H1 (cell line): ENCODE measurements around the gene BNC2. TPM values are rescaled to one million over a fixed set of nuclear protein-coding genes. Genes with fewer than 3 reads are reported as not detected.
A peak's percentile ranks its signal among the peaks of the same experiment; 100 is the strongest.

Experiments used
- CTCF ChIA-PET: fragments of 300-600 bp; sonication (Branson Sonifier 250); formaldehyde crosslinking; loops from one replicate; lab custom pipeline; 2021; ENCODE audit not compliant: partially characterized antibody; lab: Charles Lee
- POLR2A ChIA-PET: fragments of 300-600 bp; sonication (Branson Sonifier 250); formaldehyde crosslinking; loops from one replicate; lab custom pipeline; 2021; ENCODE audit warnings: inconsistent platforms; ENCODE audit not compliant: partially characterized antibody; lab: Charles Lee
- DNase-seq, 2 experiments: peaks; one replicate each; pipeline versions ENCODE4 v3.0.0 to v3.0.0-alpha.2; 2010 to 2022; ENCODE audit warnings: low spot score in 2 of 2, low read depth in 1 of 2, mixed read lengths in 1 of 2
- FAIRE-seq: peaks from 2 replicates; lab custom pipeline; 2011; peaks lifted over from hg19 to GRCh38; lab: Jason Lieb, UNC
- H2AFZ ChIP-seq: 2 replicates; pipeline ENCODE4 v1.8.1; 2012; ENCODE audit warnings: low read length, inconsistent platforms
- H2AK5ac ChIP-seq: 2 replicates; pipeline ENCODE4 v1.6.1; 2013; ENCODE audit warnings: low read depth, low read length
- H2BK120ac ChIP-seq: replicated peaks from 2 replicates; pipeline ENCODE3; 2013; ENCODE audit warnings: low read depth, low read length, inconsistent platforms
- H2BK12ac ChIP-seq: 2 replicates; pipeline ENCODE4 v1.6.1; 2013; ENCODE audit warnings: low read depth, low read length
- H2BK15ac ChIP-seq: 2 replicates; pipeline ENCODE4 v1.6.1; 2013; ENCODE audit warnings: low read length
- H2BK20ac ChIP-seq: 2 replicates; pipeline ENCODE4 v1.6.1; 2013; ENCODE audit warnings: low read length
- H2BK5ac ChIP-seq: 2 replicates; pipeline ENCODE4 v1.6.1; 2013; ENCODE audit warnings: low read depth, low read length
- H3K14ac ChIP-seq: 2 replicates; pipeline ENCODE4 v1.6.1; 2013; ENCODE audit warnings: inconsistent platforms; ENCODE audit not compliant: insufficient read length
- H3K18ac ChIP-seq: 2 replicates; pipeline ENCODE4 v1.6.1; 2013; ENCODE audit warnings: low read length; ENCODE audit errors: extremely low read depth
- H3K23ac ChIP-seq: 2 replicates; pipeline ENCODE4 v1.6.1; 2013; ENCODE audit warnings: inconsistent platforms; ENCODE audit not compliant: insufficient read length
- H3K23me2 ChIP-seq: 2 replicates; pipeline ENCODE4 v1.6.1; 2013; ENCODE audit warnings: low read depth, low read length
- H3K27ac ChIP-seq: 2 replicates; pipeline ENCODE4 v1.6.1; 2011; ENCODE audit warnings: low read depth, low read length, inconsistent platforms
- H3K27me3 ChIP-seq, 4 experiments: replicated peaks in 1 of 4; 1 replicate in 1 of 4; 2 replicates in 3 of 4; pipeline versions ENCODE4 v1.6.1 to v1.8.1; 2011 to 2013; ENCODE audit warnings: low read length in 3 of 4, mild to moderate bottlenecking in 3 of 4, inconsistent platforms in 2 of 4, mixed read lengths in 2 of 4, moderate library complexity in 1 of 4; ENCODE audit not compliant: control insufficient read depth in 3 of 4, insufficient read depth in 3 of 4; ENCODE audit errors: extremely low read depth in 1 of 4
- H3K36me3 ChIP-seq, 4 experiments: 2 replicates each; pipeline versions ENCODE4 v1.6.1 to v1.8.1; 2011 to 2013; ENCODE audit warnings: mild to moderate bottlenecking in 4 of 4, low read length in 3 of 4, moderate library complexity in 2 of 4, control low read depth in 1 of 4, inconsistent platforms in 1 of 4; ENCODE audit not compliant: insufficient read depth in 4 of 4, control insufficient read depth in 2 of 4
- H3K4ac ChIP-seq: replicated peaks from 2 replicates; pipeline ENCODE3; 2013; ENCODE audit warnings: low read length, low read depth, mixed read lengths, inconsistent platforms; ENCODE audit not compliant: insufficient read length
- H3K4me1 ChIP-seq, 4 experiments: replicated peaks in 1 of 4; 1 replicate in 1 of 4; 2 replicates in 3 of 4; pipeline versions ENCODE4 v1.6.1 to v1.8.1; 2011 to 2013; ENCODE audit warnings: low read length in 3 of 4, inconsistent platforms in 2 of 4, mixed read lengths in 1 of 4; ENCODE audit not compliant: insufficient read depth in 4 of 4, control insufficient read depth in 3 of 4
- H3K4me2 ChIP-seq, 2 experiments: 2 replicates each; pipeline versions ENCODE4 v1.6.1 to v1.8.1; 2011 to 2013; ENCODE audit warnings: low read depth in 2 of 2, low read length in 2 of 2, control low read depth in 1 of 2, inconsistent platforms in 1 of 2, mild to moderate bottlenecking in 1 of 2; ENCODE audit not compliant: insufficient read depth in 1 of 2
- H3K4me3 ChIP-seq, 4 experiments: fragments of 200-600, 300-600 bp in 1 of 4; sonication (generic), shearing (Covaris generic), sonication (Bioruptor Twin) in 1 of 4; 2 replicates each; pipeline versions ENCODE4 v1.5.1 to v1.8.1; 2011 to 2016; ENCODE audit warnings: low read length in 4 of 4, low read depth in 3 of 4, control low read depth in 2 of 4, inconsistent platforms in 2 of 4, mild to moderate bottlenecking in 2 of 4, mixed read lengths in 1 of 4, moderate library complexity in 1 of 4; ENCODE audit not compliant: insufficient read depth in 2 of 4; ENCODE audit errors: extremely low read depth in 1 of 4
- H3K56ac ChIP-seq: replicated peaks from 2 replicates; pipeline ENCODE3; 2013; ENCODE audit warnings: low read depth, mild to moderate bottlenecking, mixed read lengths, low read length, inconsistent platforms; ENCODE audit not compliant: insufficient read length
- H3K79me1 ChIP-seq: 2 replicates; pipeline ENCODE4 v1.6.1; 2013; ENCODE audit warnings: low read depth, low read length, control low read depth
- H3K79me2 ChIP-seq, 2 experiments: 2 replicates each; pipeline versions ENCODE4 v1.6.1 to v1.8.1; 2012 to 2013; ENCODE audit warnings: low read length in 2 of 2, mild to moderate bottlenecking in 2 of 2, inconsistent platforms in 1 of 2; ENCODE audit not compliant: insufficient read depth in 2 of 2, control insufficient read depth in 1 of 2
- H3K9ac ChIP-seq, 4 experiments: replicated peaks in 1 of 4; 1 replicate in 1 of 4; 2 replicates in 3 of 4; pipeline versions ENCODE4 v1.6.1 to v1.8.1; 2011 to 2013; ENCODE audit warnings: low read depth in 3 of 4, low read length in 3 of 4, control low read depth in 2 of 4, mild to moderate bottlenecking in 2 of 4, moderate library complexity in 2 of 4, inconsistent platforms in 1 of 4; ENCODE audit errors: extremely low read depth in 1 of 4
- H3K9me3 ChIP-seq, 2 experiments: 2 replicates each; pipeline versions ENCODE4 v1.6.1 to v1.8.1; 2012 to 2013; ENCODE audit warnings: mild to moderate bottlenecking in 2 of 2, moderate library complexity in 2 of 2, control low read depth in 1 of 2, inconsistent platforms in 1 of 2, low read depth in 1 of 2, low read length in 1 of 2, mixed read lengths in 1 of 2; ENCODE audit not compliant: insufficient read depth in 2 of 2
- H4K20me1 ChIP-seq, 2 experiments: replicated peaks in 1 of 2; 2 replicates each; pipeline versions ENCODE3 to v1.8.1; 2011 to 2013; ENCODE audit warnings: inconsistent platforms in 2 of 2, low read length in 2 of 2, mild to moderate bottlenecking in 1 of 2; ENCODE audit not compliant: insufficient read depth in 2 of 2, control insufficient read depth in 1 of 2
- H4K5ac ChIP-seq: 2 replicates; pipeline ENCODE4 v1.6.1; 2013; ENCODE audit warnings: low read length, low read depth, mixed read lengths, inconsistent platforms; ENCODE audit not compliant: insufficient read length
- H4K8ac ChIP-seq: 2 replicates; pipeline ENCODE4 v1.8.0; 2013; ENCODE audit warnings: mild to moderate bottlenecking, moderate library complexity, low read length, inconsistent platforms; ENCODE audit not compliant: insufficient read depth; ENCODE audit errors: extremely low read depth
- H4K91ac ChIP-seq: replicated peaks from 2 replicates; pipeline ENCODE3; 2013; ENCODE audit warnings: low read length, mixed read lengths, inconsistent platforms; ENCODE audit not compliant: insufficient read length
- KDM4A ChIP-seq: IDR thresholded peaks from one replicate; pipeline ENCODE4 v1.7.1; 2012; ENCODE audit warnings: low read depth, mild to moderate bottlenecking, moderate library complexity, low read length, inconsistent platforms; ENCODE audit not compliant: severe bottlenecking
- USF2 ChIP-seq: IDR thresholded peaks from 2 replicates; pipeline ENCODE4 v1.6.1; 2011; ENCODE audit warnings: low read length, improper control_type of control experiment
- WGBS, 2 experiments: shearing (Covaris generic) in 1 of 2; methylation state at CpG; one replicate each; pipeline versions ENCODE4 v1.1.6 to v1.1.7; 2013 to 2015; ENCODE audit warnings: low lambda C conversion rate in 2 of 2, mixed read lengths in 2 of 2, inconsistent platforms in 1 of 2, low coverage in 1 of 2, missing lambda C conversion rate in 1 of 2; ENCODE audit not compliant: insufficient replicate concordance in 2 of 2, insufficient coverage in 1 of 2, insufficient read length in 1 of 2; ENCODE audit errors: extremely low coverage in 1 of 2, missing lambda C conversion rate in 1 of 2; 5-methylcytosine and 5-hydroxymethylcytosine counted together
- polyA plus RNA-seq, 7 experiments: library from polyadenylated mRNA; depleted of rRNA in 3 of 7; stranded (reverse) in 5 of 7; unstranded in 2 of 7; fragments of >200 nt in 5 of 7; fragments of 200-250 nt in 2 of 7; gene quantifications; 1 replicate in 5 of 7; 2 replicates in 1 of 7; 4 replicates in 1 of 7; pipeline versions ENCODE4 v1.2.1 to v1.2.3, GENCODE V29; 2011 to 2013; ENCODE audit warnings: missing spikeins in 2 of 7, mixed read lengths in 2 of 7
- total RNA-seq: library from RNA; stranded (reverse); fragmentation: NEBNext Ultra II Directional; extraction: Animal tissue kit (Norgen Biotek cat#: 25700); gene quantifications from 2 replicates; pipeline ENCODE4 v1.2.1, GENCODE V29; 2021

Gene BNC2
- total and polyA plus RNA-seq, 2 of the 8 experiments (the other 6 are each of a cell fraction or from before 2014, with no cell fraction given), result 16.0 to 26.8 TPM

GRCh38 chr9:16654596-16655126 lies 215.8 kb downstream of the BNC2 start:
- Histone ChIP-seq H3K4me3 (no peak overlapping the region), H4K20me1 (no peaks in the 10 kb centered on the region), H3K14ac (no peak overlapping the region), H3K56ac (no peak overlapping the region), H2BK5ac (no peak overlapping the region), H4K91ac (no peak overlapping the region), H3K18ac (no peak overlapping the region; the same call in 1 of the 2 replicates), H3K79me1 (no peaks in the 10 kb centered on the region), H2BK20ac (no peak overlapping the region), H4K5ac (peak overlapping the region; percentile 6), H2BK12ac (no peak overlapping the region), H3K27me3 (no peaks in the 10 kb centered on the region), H3K36me3 (no peaks in the 10 kb centered on the region), H2BK120ac (no peak overlapping the region), H3K79me2 (peaks cover 0 to 9% of the 10 kb centered on the region in 2 experiments; a peak in 3 of 4 replicates), H3K9ac (no peak overlapping the region), H3K9me3 (no peaks in the 10 kb centered on the region), H3K23ac (no peak overlapping the region), H3K4ac (no peak overlapping the region), H4K8ac (no peak overlapping the region), H3K23me2 (no peaks in the 10 kb centered on the region), H3K4me2 (no peak overlapping the region), H2AK5ac (no peak overlapping the region), H2AFZ (no peak overlapping the region), H2BK15ac (no peak overlapping the region), H3K27ac (no peak overlapping the region), H3K4me1 (peaks cover 5 to 26% (median 20%) of the 10 kb centered on the region in 4 experiments; a peak in 5 of 7 replicates)
- POLR2A ChIA-PET, result no interaction called here
- TF ChIP-seq USF2 (no peak), KDM4A (no peak)
- WGBS, 2 experiments, result 78% methylated on average over 3 of the region's 3 CpGs; no CpG with 5 or more reads in 1 of the 2 experiments
- CTCF ChIA-PET, result interaction anchor here (0.6 kb wide), 1 partner anchor 118 kb away, joined by 3 read pairs; no protein-coding TSS in a partner anchor
- FAIRE-seq (no peak), DNase-seq (no peak)
